ENCODE data around the gene GJA4.

Gene GJA4

DNA sequence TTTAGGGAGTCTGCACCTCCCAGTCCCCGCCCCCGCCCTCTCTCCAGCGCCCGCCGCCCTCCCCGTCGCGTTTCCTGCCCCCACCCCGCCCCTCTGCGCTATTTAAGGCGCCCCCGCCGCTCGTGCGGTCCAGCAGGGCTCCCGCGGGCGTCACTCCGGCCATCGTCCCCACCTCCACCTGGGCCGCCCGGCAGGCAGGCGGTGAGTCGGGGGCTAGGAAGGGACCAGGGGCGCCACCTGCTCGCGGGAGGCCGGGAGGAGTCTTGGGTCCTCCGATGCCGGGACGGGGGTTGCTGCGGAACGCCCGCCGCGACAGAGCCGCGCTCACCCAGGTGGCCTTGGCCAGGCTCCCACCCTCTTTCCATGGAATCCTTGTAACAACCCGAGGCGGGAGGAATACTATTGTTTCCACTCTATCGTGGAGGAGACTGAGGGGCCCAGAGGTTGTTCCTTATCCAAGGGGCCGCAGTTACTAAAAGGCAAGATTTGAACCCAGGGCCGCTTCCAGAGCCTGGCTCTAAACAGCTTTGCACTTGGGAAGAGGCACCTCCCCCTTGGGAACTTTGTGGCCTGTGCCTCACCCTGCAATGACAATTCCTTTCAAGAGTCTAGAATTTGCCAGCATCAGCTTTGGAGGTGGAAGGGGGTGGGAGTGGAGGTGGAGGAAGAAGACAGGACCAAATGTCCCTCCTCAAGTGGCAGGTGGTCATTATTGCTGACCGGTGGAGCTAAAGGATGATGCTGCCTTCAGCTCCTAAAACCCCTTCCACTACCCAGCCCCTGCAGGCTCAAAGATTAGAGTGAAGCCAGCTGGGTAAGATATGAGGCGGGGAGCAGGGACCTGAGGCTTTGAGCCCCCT, at the start of gene GJA4:
TSS of gene GJA4 (plus strand) at position 132 of the 860 bp plus-strand sequence. CDS start 1,215 bp downstream, outside the sequence.
- DNase-seq: no peak

DNA sequence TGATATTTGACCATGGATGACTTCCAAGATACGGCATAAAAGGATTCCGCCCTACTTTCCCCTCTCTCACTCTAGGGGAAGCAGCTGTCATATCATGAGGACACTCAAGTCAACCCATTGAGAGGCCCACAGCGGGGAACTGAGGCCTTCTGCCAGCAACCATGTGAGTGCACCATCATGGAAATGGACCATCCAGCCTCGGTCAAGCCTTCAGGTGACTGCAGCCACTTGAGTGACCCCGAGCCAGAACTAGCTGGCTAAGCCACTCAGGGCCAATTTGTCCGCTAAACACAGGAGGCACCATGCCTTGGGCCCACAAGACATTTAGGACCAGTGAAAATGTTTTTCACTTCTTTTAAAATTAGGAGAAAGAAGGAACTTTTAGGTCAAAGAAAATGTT, 49.0 kb upstream of the GJA4 start:
- DNase-seq: no peak

DNA sequence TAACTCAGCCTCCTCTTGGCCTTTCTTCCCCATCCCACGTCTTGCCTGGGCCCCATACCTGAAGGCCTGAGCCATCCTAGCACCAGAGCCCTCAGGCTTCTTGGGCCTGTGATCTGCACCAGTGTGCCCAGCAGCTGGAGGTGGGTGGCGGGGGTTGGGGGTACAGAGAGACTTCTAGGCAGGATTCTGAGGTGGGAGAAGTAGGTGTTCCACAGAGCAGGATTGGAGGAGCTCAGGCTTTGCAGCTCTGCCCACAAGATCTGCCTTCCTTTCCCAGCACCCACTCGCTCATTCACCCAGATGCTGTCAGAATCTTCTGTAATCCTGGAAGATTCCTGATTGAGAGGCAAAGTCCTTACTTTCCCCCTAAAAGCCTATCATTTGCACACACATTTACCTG, 47.9 kb upstream of the GJA4 start:
- no peak for DNase-seq

DNA sequence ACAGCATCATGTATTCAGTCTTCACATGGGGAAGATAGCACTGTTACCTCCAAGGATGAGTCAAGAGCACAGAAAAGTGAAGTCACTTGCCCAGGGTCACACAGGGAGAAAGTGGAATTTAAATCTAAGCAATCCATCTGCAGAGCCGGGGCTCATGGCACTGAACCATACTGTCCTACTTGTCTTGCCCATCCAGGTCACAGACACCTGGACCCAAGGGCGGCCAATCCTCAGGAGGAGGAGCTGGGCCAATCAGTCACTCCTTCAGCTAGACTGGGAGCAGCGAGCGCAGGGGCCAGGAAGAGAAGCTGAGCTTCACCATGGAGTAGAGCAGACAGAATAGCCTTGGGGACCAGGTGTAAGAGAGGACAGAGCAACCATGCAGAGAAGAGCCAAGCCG, 47.1 kb upstream of the GJA4 start:
- DNase-seq: no peak

DNA sequence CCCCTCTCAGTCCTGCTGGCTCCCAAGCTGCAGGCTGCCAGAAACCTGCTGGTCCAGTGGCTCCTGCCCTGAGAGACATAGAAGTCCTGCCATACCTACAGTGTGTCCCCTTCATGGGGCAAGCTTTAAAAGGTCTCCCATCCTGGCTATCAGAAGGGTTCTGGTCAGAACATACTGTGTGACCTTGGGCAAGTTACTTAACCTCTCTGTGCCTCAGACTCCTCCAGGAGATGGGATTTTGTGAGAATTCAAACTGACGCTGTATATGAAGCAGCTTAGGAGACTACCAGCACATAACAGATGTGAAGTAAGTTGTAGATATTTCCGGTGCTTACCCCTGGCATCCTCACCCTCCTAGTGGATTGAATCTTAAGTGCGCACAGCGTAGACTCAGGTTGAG, 46.7 kb upstream of the GJA4 start:
- DNase-seq: no peak

DNA sequence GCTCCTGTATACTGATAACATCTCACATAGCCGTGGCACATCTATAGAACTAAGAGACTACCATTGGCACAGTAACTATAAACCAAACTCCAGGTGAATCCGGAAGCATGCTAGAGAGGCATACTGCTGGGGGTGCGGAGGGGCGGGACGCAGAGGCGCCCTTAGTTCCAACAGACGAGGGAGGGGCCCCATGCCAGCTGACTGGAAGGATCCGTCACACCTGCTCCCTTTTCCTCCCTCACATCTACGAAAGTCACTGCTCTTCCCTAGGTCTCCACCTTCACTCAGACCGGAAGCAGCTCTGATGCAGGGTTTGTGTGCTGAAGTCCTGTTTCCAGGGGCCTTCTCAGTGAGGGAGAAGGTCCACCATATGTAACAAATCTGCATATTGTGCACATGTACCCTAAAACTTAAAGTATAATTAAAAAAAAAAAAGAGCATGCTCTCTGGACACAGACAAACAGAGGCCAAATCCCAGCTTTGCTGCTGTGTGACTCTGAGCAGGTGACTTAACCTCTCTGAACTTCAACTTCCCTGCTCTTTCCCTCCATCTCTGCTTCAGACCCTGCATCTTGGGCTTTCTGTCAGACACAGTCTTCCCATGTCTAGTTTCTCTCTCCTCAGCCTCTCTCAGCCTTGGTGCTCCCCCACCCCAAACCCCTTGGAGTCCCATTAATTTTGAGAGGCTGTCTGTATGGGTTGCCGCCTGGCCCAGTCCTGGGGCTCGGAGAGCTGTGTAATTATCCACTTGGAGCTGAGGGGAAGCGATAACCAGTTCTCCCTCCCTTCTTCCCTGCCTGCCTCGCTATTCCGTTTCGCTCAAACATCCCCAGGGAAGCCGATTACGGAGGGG, 45.8 kb upstream of the GJA4 start:
- DNase-seq: no peak

DNA sequence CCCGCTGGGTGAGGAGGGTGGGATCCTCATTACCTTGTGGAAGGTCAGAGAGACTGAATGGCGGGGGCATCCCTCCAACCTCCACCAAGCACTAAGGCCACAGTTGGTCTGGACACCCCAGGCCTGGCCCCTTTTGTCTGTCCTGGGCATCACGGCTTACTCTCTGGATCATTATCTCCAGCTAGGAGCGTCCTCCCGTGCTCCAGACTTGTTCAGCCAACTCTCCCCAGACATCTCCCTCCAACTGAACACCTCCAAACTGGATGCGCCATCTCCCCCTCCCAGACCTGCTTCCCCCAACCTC, 45.2 kb upstream of the GJA4 start:
- DNase-seq: no peak

DNA sequence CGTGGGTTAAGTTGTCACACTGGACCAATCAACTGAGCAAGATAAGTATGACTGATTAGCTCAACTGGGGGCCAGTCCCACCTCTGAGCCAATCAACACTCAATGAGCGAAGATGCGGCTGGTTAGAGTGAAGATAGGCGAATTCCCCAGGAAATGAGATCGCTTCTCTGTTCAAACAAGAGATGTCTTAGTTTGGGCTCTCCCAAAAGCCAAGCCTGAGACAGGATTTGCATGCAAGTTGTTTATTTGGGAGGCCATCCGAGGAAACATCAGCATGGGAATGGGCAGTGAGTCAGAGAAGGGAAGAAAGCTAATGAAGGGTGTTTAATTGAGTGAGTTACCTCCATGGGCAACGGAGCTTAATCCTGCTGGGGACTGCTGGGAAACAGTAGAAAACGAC, 42.8 kb upstream of the GJA4 start:
- no peak for DNase-seq

DNA sequence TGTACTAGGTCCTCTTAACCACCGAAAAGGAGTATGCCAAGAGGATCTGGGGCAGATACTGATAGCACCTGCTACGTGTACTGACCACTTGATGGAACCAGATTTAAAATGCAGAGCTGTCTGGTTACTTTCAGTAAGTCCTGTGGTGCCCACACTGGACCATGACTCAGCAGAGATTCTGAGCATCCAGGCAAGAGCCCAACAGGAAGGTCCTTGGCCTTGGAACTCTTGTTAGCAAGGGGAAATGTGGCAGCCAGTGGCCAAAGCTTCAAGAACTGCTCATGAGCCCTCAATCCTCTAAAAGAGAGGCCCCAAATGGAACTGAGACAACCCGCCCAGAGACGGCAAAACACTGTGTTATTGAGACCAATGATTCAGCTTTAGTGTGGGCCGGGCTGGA, 42.2 kb upstream of the GJA4 start:
- no peak for DNase-seq

DNA sequence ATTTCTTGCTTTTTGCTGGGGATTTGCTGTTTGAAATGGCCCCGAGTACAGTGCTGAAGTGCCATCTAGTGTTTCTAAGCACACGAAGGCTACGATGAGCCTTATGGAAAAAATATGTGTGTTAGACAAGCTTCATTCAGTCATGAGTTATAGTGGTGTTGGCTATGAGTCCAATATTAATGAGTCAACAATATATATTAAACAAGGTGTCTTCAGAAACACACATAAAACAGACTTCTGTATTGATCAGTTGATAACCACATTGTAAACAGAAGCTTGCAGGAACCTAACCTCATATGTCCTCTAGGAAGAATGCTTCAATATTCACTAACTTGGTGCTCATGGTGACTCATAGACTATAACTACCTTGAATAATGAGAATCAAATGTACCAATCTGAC, 39.6 kb upstream of the GJA4 start:
- DNase-seq: no peak

DNA sequence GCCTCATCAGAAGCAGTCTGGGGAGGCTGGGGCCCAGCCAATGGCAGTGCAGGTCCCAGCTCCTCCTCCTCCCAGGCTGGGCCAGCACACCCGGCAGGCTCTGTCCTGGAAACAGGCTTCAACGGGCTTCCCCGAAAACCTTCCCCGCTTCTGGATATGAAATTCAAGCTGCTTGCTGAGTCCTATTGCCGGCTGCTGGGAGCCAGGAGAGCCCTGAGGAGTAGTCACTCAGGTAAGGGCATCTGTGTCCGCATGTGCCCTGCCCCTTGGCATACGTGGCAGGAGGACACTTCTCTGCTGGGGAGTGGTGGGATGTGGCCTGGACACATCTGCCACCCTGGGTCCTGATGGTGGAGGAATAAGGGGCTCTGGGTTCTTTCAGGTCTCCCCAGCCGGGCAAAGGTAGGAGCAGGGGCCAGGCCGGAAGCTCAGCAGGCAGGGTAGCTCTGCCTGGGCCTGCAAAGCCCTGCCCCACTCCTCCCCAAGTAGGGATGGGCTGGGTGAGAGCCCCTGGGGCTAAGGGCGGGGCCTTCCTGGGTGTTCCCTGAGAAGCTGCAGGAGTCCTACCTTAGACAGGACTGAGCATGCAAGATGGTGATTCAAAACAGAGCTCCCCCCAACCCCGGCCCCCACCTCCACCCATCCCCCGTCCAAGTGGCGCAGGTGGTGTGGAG, 37.7 kb upstream of the GJA4 start, which contains the start of gene GJB5:
TSS of gene GJB5 (plus strand) at position 84 of the 674 bp plus-strand sequence. CDS start 2,284 bp downstream, outside the sequence.
- no peak for DNase-seq

DNA sequence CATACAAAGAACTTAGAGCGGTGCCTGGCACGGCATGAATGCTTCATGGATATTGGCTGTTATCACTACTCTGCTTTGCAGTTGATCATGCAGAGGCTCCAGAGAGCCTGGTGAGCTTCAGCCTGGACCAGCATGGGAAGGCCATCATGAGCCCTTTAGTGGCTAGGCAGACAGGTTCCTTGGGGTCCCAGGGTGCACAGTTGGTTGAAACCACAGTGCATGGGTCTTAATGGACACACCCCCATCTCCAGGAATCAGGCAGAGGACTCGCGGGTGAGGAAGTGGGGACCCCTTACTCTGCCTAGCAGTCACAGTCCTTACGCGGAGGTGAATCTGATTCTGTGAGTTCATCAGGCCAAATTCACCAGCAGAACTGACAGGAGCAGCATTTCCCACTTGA, 36.8 kb upstream of the GJA4 start:
- DNase-seq: no peak

DNA sequence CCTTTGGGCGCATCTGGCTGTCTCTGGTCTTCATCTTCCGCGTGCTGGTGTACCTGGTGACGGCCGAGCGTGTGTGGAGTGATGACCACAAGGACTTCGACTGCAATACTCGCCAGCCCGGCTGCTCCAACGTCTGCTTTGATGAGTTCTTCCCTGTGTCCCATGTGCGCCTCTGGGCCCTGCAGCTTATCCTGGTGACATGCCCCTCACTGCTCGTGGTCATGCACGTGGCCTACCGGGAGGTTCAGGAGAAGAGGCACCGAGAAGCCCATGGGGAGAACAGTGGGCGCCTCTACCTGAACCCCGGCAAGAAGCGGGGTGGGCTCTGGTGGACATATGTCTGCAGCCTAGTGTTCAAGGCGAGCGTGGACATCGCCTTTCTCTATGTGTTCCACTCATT, 35.4 kb upstream of the GJA4 start:
- no peak for DNase-seq

DNA sequence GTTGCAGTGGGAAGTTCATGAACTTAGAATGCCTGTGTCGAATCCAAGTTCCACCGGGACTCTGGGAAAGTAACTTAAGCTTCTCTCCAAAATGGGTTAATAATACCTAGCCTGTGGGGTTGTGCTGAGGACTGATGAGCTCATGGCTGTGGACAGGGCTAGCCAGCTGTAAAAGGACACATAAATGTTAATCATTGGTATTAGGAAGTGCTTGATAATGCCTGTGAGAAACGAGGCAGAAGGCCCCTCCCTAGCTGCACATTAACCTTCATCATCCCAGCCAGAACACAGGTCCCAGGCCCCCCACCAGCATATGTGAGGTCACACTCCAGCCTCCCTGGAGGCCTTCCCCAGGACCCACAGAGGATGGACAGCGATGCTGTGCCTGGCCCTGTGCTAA, 34.0 kb upstream of the GJA4 start:
- DNase-seq: no peak

DNA sequence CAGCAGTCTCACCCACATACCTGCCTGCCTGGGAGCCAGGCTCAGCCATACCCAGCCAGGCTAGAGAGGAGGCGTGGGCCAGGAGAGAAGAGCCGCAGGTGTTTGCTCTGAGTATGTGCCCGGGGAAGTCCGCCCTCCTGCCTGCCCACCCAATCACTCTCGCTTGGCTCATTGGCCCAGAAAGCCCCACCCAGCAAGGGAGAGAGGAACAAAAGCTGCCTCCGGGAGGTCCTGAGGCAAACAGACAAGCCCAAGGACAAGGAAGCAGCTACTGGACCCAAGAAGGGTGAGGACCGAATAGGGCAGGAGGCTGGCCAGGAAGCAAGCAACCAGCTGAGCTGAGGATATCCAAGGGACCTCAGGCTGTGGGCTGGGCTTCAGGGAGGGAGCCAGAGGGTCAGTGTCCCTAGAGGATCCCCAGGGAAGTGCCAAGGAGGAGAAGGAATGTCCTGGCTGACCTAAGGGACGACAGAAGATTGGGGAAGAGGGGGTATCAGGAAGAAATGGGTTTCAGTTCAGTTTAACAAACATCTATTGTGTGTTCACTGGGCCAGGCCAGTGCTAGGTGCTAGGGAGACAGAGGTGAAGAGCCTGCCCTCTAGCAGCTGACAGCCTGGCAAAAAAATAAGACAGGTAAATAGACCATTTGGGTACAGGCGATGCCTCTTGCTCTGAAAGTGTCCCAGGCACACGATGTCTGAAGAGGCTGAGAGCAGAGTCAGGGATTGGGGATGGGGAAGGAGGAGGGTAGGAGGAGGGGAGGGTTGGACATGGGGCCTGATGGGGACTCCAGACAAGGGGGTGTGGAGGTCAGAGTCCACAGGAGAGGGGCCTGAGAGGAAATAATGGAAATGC, 33.1 kb upstream of the GJA4 start, which contains the start of gene GJB4:
TSS of gene GJB4 (plus strand) at position 238 of the 855 bp plus-strand sequence. CDS start 1,515 bp downstream, outside the sequence.
- DNase-seq: no peak

DNA sequence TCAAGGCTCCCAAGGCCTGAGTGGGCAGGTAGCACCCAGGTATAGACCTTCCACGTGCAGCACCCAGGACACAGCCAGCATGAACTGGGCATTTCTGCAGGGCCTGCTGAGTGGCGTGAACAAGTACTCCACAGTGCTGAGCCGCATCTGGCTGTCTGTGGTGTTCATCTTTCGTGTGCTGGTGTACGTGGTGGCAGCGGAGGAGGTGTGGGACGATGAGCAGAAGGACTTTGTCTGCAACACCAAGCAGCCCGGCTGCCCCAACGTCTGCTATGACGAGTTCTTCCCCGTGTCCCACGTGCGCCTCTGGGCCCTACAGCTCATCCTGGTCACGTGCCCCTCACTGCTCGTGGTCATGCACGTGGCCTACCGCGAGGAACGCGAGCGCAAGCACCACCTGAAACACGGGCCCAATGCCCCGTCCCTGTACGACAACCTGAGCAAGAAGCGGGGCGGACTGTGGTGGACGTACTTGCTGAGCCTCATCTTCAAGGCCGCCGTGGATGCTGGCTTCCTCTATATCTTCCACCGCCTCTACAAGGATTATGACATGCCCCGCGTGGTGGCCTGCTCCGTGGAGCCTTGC, 31.5 kb upstream of the GJA4 start:
- no peak for DNase-seq

DNA sequence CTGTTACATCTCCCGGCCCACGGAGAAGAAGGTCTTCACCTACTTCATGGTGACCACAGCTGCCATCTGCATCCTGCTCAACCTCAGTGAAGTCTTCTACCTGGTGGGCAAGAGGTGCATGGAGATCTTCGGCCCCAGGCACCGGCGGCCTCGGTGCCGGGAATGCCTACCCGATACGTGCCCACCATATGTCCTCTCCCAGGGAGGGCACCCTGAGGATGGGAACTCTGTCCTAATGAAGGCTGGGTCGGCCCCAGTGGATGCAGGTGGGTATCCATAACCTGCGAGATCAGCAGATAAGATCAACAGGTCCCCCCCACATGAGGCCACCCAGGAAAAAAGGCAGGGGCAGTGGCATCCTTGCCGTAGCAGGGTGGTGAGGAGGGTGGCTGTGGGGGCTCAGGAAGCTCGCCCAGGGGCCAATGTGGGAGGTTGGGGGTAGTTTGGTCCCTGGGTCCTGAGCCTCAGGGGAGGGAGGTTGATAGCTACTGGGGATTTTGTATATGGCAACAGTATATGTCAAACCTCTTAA, 31.0 kb upstream of the GJA4 start:
- no peak for DNase-seq

DNA sequence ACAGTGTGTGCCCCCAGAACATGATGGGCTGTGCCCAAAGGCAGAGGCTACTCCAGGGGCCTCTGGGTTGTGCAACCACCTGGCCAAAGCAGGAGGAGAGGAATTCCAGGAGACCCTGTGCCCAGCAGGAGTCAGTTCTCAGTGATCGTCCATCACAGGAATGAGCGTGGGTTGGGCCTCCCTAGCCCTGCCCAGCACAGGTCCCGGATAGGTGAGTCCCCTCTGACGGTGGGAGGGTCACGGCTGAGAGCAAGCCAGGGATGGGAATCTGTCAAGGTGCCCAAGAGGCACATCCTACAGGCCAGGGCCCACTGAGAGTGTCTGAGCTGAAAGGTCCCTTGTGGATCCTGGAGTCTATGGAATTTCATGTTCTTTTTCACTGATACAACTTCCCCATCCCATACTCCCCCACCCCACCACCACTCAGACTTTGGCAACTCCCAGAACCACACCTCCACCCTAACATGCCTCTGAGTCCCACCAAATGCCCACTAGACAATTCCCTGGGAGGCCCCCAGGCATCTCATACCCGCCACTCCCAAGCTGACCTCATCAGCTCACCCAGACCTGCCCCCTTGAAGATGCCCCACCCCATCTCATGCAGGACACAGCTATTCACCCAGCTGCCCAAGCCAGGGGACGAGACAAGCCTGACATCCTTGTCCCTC, 30.2 kb upstream of the GJA4 start:
- no peak for DNase-seq

DNA sequence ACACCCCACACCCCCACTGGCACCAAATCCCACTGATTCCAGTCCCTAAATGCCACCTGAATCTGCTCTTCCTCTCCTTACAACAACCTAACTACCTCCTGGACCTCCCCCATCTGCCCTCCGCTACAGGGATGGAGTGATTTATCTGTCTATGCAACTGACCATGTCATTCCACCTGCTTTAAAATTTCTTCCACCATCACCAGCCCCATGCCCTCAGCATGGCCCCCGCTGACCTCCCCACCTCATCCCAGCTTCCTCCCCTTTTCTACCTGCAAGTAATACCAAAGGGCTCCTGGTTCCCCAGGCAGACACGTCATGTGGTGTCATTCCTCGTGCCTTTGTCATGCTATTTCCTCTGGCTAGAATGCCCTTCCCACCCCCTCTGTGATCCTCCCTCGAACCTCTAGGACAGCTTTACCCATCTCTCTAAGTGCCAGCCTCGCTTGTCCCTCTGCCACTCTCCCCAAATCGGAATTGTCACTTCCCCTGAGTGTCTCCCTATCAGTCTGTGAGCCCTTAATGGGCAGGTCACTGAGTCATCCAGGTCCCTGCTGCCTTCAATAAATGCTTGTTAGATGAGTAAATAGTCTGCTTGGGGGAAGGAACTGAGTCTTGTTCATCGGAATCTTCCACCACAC, 29.5 kb upstream of the GJA4 start:
- no peak for DNase-seq

DNA sequence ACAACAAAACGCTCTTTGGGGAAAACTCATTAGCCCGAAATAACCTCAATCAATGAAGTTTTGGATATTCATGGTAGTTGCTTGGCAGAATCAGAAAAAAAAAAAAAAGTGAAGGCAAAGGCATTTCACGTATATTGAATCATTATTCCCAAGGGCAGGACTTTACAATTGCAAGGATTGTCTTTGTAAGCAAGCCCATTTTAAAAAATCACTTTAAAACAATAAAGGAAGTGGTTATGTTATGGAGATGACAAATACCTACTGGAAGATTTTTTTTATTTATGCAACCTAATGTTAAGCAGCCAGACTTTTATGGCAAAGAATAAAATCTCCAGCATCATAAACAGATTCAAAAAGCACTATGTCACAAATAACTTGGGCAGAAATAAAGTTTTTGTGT, 23.9 kb upstream of the GJA4 start:
- no peak for DNase-seq

All from CD4-positive, alpha-beta T cell treated with Interleukin-15 for 1 hour (primary cell).